Peyer's patch (tissue), 4 donors: ENCODE measurements around the gene ITGAV.

Source experiments
- POLR2A ChIP-seq, 2 donors: fragments of 450-650 bp; IDR thresholded peaks; one replicate each; pipeline ENCODE4 v1.5.1; 2017; ENCODE audit warnings: antibody characterized with exemption in 2 of 2, mild to moderate bottlenecking in 2 of 2, moderate library complexity in 2 of 2
- TF ChIP-seq, protein P1 (sequence below), 6 experiments: fragments of 450-650 bp in 4 of 6; fragments of 200-600 bp in 2 of 6; sonication (generic) in 1 of 6; IDR thresholded peaks; one replicate each; pipeline ENCODE4 v1.5.1; 2017 to 2019; ENCODE audit warnings: antibody characterized with exemption in 6 of 6, mild to moderate bottlenecking in 3 of 6, moderate library complexity in 1 of 6

DNA sequence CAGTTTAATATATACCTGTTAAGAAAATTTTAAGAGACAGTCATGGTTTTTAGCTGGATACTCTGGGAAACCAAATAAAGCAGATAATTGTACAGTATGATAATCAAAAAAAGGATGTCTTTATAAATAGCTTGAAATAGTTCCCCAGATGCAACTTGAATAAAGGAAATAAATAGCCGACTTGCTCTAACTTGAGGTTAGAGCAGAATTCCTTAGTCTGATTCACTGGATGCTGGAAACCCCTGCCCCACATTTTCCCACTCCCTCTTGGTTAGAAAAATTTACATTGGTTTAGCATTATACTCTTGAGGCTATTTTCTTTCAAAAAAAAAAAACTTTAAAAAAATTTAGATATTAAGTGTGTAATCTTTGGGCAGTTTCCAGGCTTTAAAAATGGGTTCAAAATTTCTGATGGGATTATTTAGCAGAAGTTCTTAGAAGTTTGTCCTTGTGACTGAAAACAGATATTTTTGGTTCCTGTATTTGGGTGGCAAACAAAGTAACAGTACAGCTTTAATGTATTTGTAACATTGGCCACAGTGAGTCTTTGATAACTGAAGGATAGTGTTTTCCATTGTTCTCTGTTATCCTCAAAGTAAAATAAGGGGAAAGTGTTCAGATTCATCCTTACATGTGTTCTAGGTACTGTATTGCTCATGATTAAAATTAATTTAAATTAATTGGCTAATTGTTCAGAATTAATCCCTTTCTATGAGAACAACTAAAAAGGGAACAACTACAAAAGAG is 39.6 kb downstream of the ITGAV start:
- TF ChIP-seq, protein P1, sequence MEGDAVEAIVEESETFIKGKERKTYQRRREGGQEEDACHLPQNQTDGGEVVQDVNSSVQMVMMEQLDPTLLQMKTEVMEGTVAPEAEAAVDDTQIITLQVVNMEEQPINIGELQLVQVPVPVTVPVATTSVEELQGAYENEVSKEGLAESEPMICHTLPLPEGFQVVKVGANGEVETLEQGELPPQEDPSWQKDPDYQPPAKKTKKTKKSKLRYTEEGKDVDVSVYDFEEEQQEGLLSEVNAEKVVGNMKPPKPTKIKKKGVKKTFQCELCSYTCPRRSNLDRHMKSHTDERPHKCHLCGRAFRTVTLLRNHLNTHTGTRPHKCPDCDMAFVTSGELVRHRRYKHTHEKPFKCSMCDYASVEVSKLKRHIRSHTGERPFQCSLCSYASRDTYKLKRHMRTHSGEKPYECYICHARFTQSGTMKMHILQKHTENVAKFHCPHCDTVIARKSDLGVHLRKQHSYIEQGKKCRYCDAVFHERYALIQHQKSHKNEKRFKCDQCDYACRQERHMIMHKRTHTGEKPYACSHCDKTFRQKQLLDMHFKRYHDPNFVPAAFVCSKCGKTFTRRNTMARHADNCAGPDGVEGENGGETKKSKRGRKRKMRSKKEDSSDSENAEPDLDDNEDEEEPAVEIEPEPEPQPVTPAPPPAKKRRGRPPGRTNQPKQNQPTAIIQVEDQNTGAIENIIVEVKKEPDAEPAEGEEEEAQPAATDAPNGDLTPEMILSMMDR (IDR thresholded peaks at IDR 0.05), result no peak
- no peak for TF ChIP-seq POLR2A (IDR thresholded peaks at IDR 0.05)
